DOHH2 (cell line): ENCODE results near the gene TRRAP.

Experiments
- CTCF ChIP-seq: fragments of 200-600 bp; sonication (generic); IDR thresholded peaks from one replicate; pipeline ENCODE4 v1.5.1; 2014; ENCODE audit warnings: antibody characterized with exemption, mild to moderate bottlenecking, low read depth, low read length; ENCODE audit not compliant: poor library complexity, severe bottlenecking
- EZH2phosphoT487 ChIP-seq: fragments of 200-600 bp; sonication (generic); IDR thresholded peaks from 2 replicates; pipeline ENCODE4 v1.6.1; 2017; ENCODE audit warnings: borderline replicate concordance, mild to moderate bottlenecking, antibody characterized with exemption, low read length, moderate library complexity, mixed read lengths

- TF ChIP-seq CTCF (no peak), EZH2phosphoT487 (no peak)
These were observed 1.6 kb downstream of the TRRAP start for GRCh38 chr7:98879979-98880315.
